PC-9 (cell line): ENCODE measurements around the gene CACNA2D4. TPM values are rescaled to one million over a fixed set of nuclear protein-coding genes. Genes with fewer than 3 reads are reported as not detected.

ENCODE experiments used
- BruUV-seq: library from RNA; stranded (reverse); fragments of 400-500 nt; replicated peaks from 2 replicates; lab custom pipeline; 2021; lab: Mats Ljungman, UMichigan
- CTCF ChIA-PET: fragments of 300-600 bp; sonication (Branson Sonifier 250); formaldehyde crosslinking; loops from one replicate; lab custom pipeline; 2022; ENCODE audit warnings: antibody characterized with exemption; lab: Charles Lee
- POLR2A ChIA-PET: fragments of 300-600 bp; sonication (Branson Sonifier 250); formaldehyde crosslinking; loops from one replicate; lab custom pipeline; 2022; ENCODE audit warnings: antibody characterized with exemption; ENCODE audit not compliant: unreplicated experiment; lab: Charles Lee
- DNase-seq, 2 experiments: peaks; one replicate each; pipeline versions ENCODE4 v3.0.0 to v3.0.0-alpha.2; 2015 to 2022; ENCODE audit warnings: mixed read lengths in 1 of 2
- H2AFZ ChIP-seq: fragments of 200-600 bp; sonication (generic); 2 replicates; pipeline ENCODE4 v1.8.1; 2017; ENCODE audit warnings: antibody characterized with exemption
- H3F3A ChIP-seq: fragments of 200-600 bp; sonication (generic); 2 replicates; pipeline ENCODE4 v1.8.1; 2017; ENCODE audit warnings: antibody characterized with exemption, mild to moderate bottlenecking, low read depth; ENCODE audit not compliant: insufficient read depth
- H3K27ac ChIP-seq: fragments of 200-600 bp; sonication (generic); 2 replicates; pipeline ENCODE4 v1.6.1; 2016; ENCODE audit warnings: mixed run types
- H3K27me3 ChIP-seq: fragments of 200-600 bp; sonication (generic); 2 replicates; pipeline ENCODE4 v1.6.1; 2016; ENCODE audit warnings: low read depth, mixed run types; ENCODE audit not compliant: insufficient read depth
- H3K36me3 ChIP-seq: fragments of 200-600 bp; sonication (generic); 2 replicates; pipeline ENCODE4 v1.6.1; 2016; ENCODE audit warnings: low read depth, mixed run types
- H3K4me1 ChIP-seq: fragments of 200-600 bp; sonication (generic); replicated peaks from 2 replicates; pipeline ENCODE4 v1.6.1; 2016; ENCODE audit warnings: mixed run types; ENCODE audit not compliant: insufficient read depth
- H3K4me2 ChIP-seq: fragments of 200-600 bp; sonication (generic); 2 replicates; pipeline ENCODE4 v1.6.1; 2017; ENCODE audit warnings: mixed run types
- H3K4me3 ChIP-seq: fragments of 200-600 bp; sonication (generic); 2 replicates; pipeline ENCODE4 v1.6.1; 2016; ENCODE audit warnings: mixed run types
- H3K79me2 ChIP-seq: fragments of 200-600 bp; sonication (generic); 2 replicates; pipeline ENCODE4 v1.6.1; 2017; ENCODE audit warnings: low read depth, mixed run types
- H3K9me2 ChIP-seq: fragments of 200-600 bp; sonication (generic); 2 replicates; pipeline ENCODE4 v1.8.1; 2017; ENCODE audit warnings: mild to moderate bottlenecking; ENCODE audit not compliant: insufficient read depth
- H3K9me3 ChIP-seq: fragments of 200-600 bp; sonication (generic); 2 replicates; pipeline ENCODE4 v1.8.1; 2016; ENCODE audit warnings: low read depth; ENCODE audit not compliant: insufficient read depth
- H4K20me1 ChIP-seq: fragments of 200-600 bp; sonication (generic); 2 replicates; pipeline ENCODE4 v1.8.1; 2017; ENCODE audit not compliant: insufficient read depth
- CTCF ChIP-seq: fragments of 200-600 bp; sonication (generic); conservative IDR thresholded peaks from 2 replicates; pipeline ENCODE4 v1.6.1; 2017; ENCODE audit warnings: mixed run types, antibody characterized with exemption, mild to moderate bottlenecking, moderate library complexity
- EZH2 ChIP-seq: fragments of 200-600 bp; sonication (generic); IDR thresholded peaks from 2 replicates; pipeline ENCODE4 v1.8.0; 2017; ENCODE audit warnings: antibody characterized with exemption, low read depth
- intact Hi-C: fragments of 100-400 bp; cut with micrococcal nuclease; formaldehyde crosslinking; loops from one replicate; pipeline ENCODE4 v1.10.0; 2022; ENCODE audit not compliant: unreplicated experiment
- total RNA-seq: library from RNA; stranded (reverse); gene quantifications from 2 replicates; pipeline ENCODE4 v1.2.3, GENCODE V29; 2021

The CACNA2D4 gene
- total RNA-seq, 1 experiment from 2014 or later: not detected

GRCh38 chr12:1821805-1822204 lies 96.6 kb downstream of the CACNA2D4 start:
- Histone ChIP-seq H3K4me2 (no peak overlapping the region), H2AFZ (no peak overlapping the region), H3K27ac (no peak overlapping the region), H3K27me3 (peaks cover 87% of the 10 kb centered on the region), H3F3A (no peaks in the 10 kb centered on the region), H3K79me2 (no peaks in the 10 kb centered on the region), H3K9me3 (no peaks in the 10 kb centered on the region), H3K9me2 (no peaks in the 10 kb centered on the region), H3K4me1 (no peaks in the 10 kb centered on the region), H3K36me3 (no peaks in the 10 kb centered on the region), H3K4me3 (no peak overlapping the region), H4K20me1 (peaks cover 4% of the 10 kb centered on the region; the same call in 1 of the 2 replicates)
- BruUV-seq: no TSS peak
- TF ChIP-seq EZH2: no peak; the same call in 1 of the 2 replicates
- no peak for TF ChIP-seq CTCF
- DNase-seq: no peak
- POLR2A ChIA-PET: no interaction called here
- intact Hi-C loops: no loop called here
- CTCF ChIA-PET: no interaction called here

- TF ChIP-seq EZH2 (no peak; the same call in 1 of the 2 replicates), CTCF (no peak)
- intact Hi-C loops: no loop called here
- BruUV-seq: no TSS peak
These were observed 97.6 kb downstream of the CACNA2D4 start for GRCh38 chr12:1820896-1821291.

GRCh38 chr12:1820191-1820895 lies 98.1 kb downstream of the CACNA2D4 start, which contains the start of gene LRTM2:
TSS of gene LRTM2 (plus strand) at chr12:1820565. CDS start at chr12:1828149, 7,584 bp downstream.
- H3F3A ChIP-seq: no peaks in the 10 kb centered on the region
- H4K20me1 ChIP-seq: 0 out of 2 replicates have a peak, but pooled peaks cover under 1% of the 10 kb centered on the region
- no TSS peak for BruUV-seq
- DNase-seq: no peak
- H3K4me2 ChIP-seq: no peak within 1 kb of the TSS
- H3K9me2 ChIP-seq: no peaks in the 10 kb centered on the region
- H3K4me1 ChIP-seq: no peaks in the 10 kb centered on the region
- no peak within 1 kb of the TSS for H2AFZ ChIP-seq
- peaks cover 87% of the 10 kb centered on the region for H3K27me3 ChIP-seq
- no peaks in the 10 kb centered on the region for H3K79me2 ChIP-seq
- ChIA-PET POLR2A (no interaction called here), CTCF (no interaction called here)
- TF ChIP-seq EZH2: no peak
- no peak for TF ChIP-seq CTCF
- intact Hi-C loops: no loop called here
- H3K36me3 ChIP-seq: no peaks in the 10 kb centered on the region
- H3K9me3 ChIP-seq: no peaks in the 10 kb centered on the region
- no peak within 1 kb of the TSS for H3K4me3 ChIP-seq
- no peak within 1 kb of the TSS for H3K27ac ChIP-seq

More at GRCh38 chr12:1820896-1821291, 97.6 kb downstream of the CACNA2D4 start:
- H3K4me1 ChIP-seq: no peaks in the 10 kb centered on the region
- peaks cover 87% of the 10 kb centered on the region for H3K27me3 ChIP-seq
- ChIA-PET CTCF (no interaction called here), POLR2A (no interaction called here)
- H2AFZ ChIP-seq: no peak overlapping the region
- H3K36me3 ChIP-seq: no peaks in the 10 kb centered on the region
- no peak overlapping the region for H3K4me3 ChIP-seq
- H3K27ac ChIP-seq: no peak overlapping the region
- H4K20me1 ChIP-seq: peaks cover 4% of the 10 kb centered on the region; the same call in 1 of the 2 replicates
- no peak for DNase-seq
- no peaks in the 10 kb centered on the region for H3K79me2 ChIP-seq
- no peaks in the 10 kb centered on the region for H3K9me2 ChIP-seq
- no peak overlapping the region for H3K4me2 ChIP-seq
- H3K9me3 ChIP-seq: no peaks in the 10 kb centered on the region
- H3F3A ChIP-seq: no peaks in the 10 kb centered on the region
